ENCODE measurements around the gene COX5A. TPM values are rescaled to one million over a fixed set of nuclear protein-coding genes. Genes with fewer than 3 reads are reported as not detected.
A peak's percentile ranks its signal among the peaks of the same experiment; 100 is the strongest.

COX5A gene
- total and polyA plus RNA-seq, 4 donors: 72.6 to 222 (median 104) TPM

- Histone ChIP-seq H3K9me3 (ENCODE audit: control insufficient read depth, low read length) (no peaks in the 10 kb centered on the region), H3K4me1 (ENCODE audit: control insufficient read depth in 1 of 2, insufficient read depth in 2 of 2, low read length in 2 of 2) (no peaks in the 10 kb centered on the region), H3K4me3 (ENCODE audit: low read length in 2 of 2) (no peak overlapping the region), H3K36me3 (ENCODE audit: control insufficient read depth in 1 of 2, insufficient read depth in 2 of 2, low read length in 1 of 2) (no peaks in the 10 kb centered on the region), H3K27ac (ENCODE audit: low read depth in 1 of 2, low read length in 2 of 2) (no peak overlapping the region), H3K27me3 (ENCODE audit: control insufficient read depth in 1 of 2, insufficient read depth in 2 of 2, low read length in 1 of 2) (no peaks in the 10 kb centered on the region)
- intact Hi-C loops (cut with DNase I): no loop called here
- no peak for ATAC-seq (ENCODE audit: low FRiP score)
- 8 to 14% methylated on average over 3 of the region's 3 CpGs for WGBS, 2 donors
- DNase-seq: no peak
Measured at GRCh38 chr15:74964794-74965193, 26.9 kb upstream of the COX5A start.

GRCh38 chr15:74963213-74963612 is 25.3 kb upstream of the COX5A start:
- Histone ChIP-seq H3K4me1 (ENCODE audit: control insufficient read depth in 1 of 2, insufficient read depth in 2 of 2, low read length in 2 of 2) (no peaks in the 10 kb centered on the region), H3K4me3 (ENCODE audit: low read length in 2 of 2) (no peak overlapping the region), H3K36me3 (ENCODE audit: control insufficient read depth in 1 of 2, insufficient read depth in 2 of 2, low read length in 1 of 2) (no peaks in the 10 kb centered on the region), H3K27me3 (ENCODE audit: control insufficient read depth in 1 of 2, insufficient read depth in 2 of 2, low read length in 1 of 2) (no peaks in the 10 kb centered on the region), H3K9me3 (ENCODE audit: control insufficient read depth, low read length) (no peaks in the 10 kb centered on the region), H3K27ac (ENCODE audit: low read depth in 1 of 2, low read length in 2 of 2) (no peak overlapping the region)
- no peak for ATAC-seq (ENCODE audit: low FRiP score)
- intact Hi-C loops (cut with DNase I): no loop called here
- DNase-seq: no peak
- WGBS, 2 donors: 75 to 89% methylated on average over 4 of the region's 4 CpGs

- DNase-seq (no peak), ATAC-seq (ENCODE audit: low FRiP score) (no peak)
- Histone ChIP-seq H3K4me1 (ENCODE audit: control insufficient read depth in 1 of 2, insufficient read depth in 2 of 2, low read length in 2 of 2) (no peaks in the 10 kb centered on the region), H3K4me3 (ENCODE audit: low read length in 2 of 2) (no peak overlapping the region), H3K36me3 (ENCODE audit: control insufficient read depth in 1 of 2, insufficient read depth in 2 of 2, low read length in 1 of 2) (no peaks in the 10 kb centered on the region), H3K27me3 (ENCODE audit: control insufficient read depth in 1 of 2, insufficient read depth in 2 of 2, low read length in 1 of 2) (no peaks in the 10 kb centered on the region), H3K9me3 (ENCODE audit: control insufficient read depth, low read length) (no peaks in the 10 kb centered on the region), H3K27ac (ENCODE audit: low read depth in 1 of 2, low read length in 2 of 2) (no peak overlapping the region)
- intact Hi-C loops (cut with DNase I): no loop called here
- WGBS, 2 donors: 61 to 65% methylated on average over 2 of the region's 2 CpGs
Measured at GRCh38 chr15:74962671-74963070, 24.8 kb upstream of the COX5A start.

GRCh38 chr15:74962219-74962618 is 24.3 kb upstream of the COX5A start:
- DNase-seq: no peak
- WGBS, 2 donors: 85 to 86% methylated on average over 8 of the region's 8 CpGs
- intact Hi-C loops (cut with DNase I): no loop called here

GRCh38 chr15:74961616-74962015 is 23.7 kb upstream of the COX5A start:
- Histone ChIP-seq H3K36me3 (ENCODE audit: control insufficient read depth in 1 of 2, insufficient read depth in 2 of 2, low read length in 1 of 2) (no peaks in the 10 kb centered on the region), H3K27me3 (ENCODE audit: control insufficient read depth in 1 of 2, insufficient read depth in 2 of 2, low read length in 1 of 2) (no peaks in the 10 kb centered on the region), H3K27ac (ENCODE audit: low read depth in 1 of 2, low read length in 2 of 2) (no peak overlapping the region), H3K4me3 (ENCODE audit: low read length in 2 of 2) (no peak overlapping the region), H3K4me1 (ENCODE audit: control insufficient read depth in 1 of 2, insufficient read depth in 2 of 2, low read length in 2 of 2) (no peaks in the 10 kb centered on the region), H3K9me3 (ENCODE audit: control insufficient read depth, low read length) (no peaks in the 10 kb centered on the region)
- intact Hi-C loops (cut with DNase I): no loop called here
- 66 to 71% methylated on average over 5 of the region's 5 CpGs for WGBS, 2 donors
- DNase-seq: no peak
- ATAC-seq (ENCODE audit: low FRiP score): no peak

More at GRCh38 chr15:74962219-74962618, 24.3 kb upstream of the COX5A start:
- no peaks in the 10 kb centered on the region for H3K36me3 ChIP-seq (ENCODE audit: control insufficient read depth in 1 of 2, insufficient read depth in 2 of 2, low read length in 1 of 2)
- ATAC-seq (ENCODE audit: low FRiP score): no peak
- H3K4me1 ChIP-seq (ENCODE audit: control insufficient read depth in 1 of 2, insufficient read depth in 2 of 2, low read length in 2 of 2): no peaks in the 10 kb centered on the region
- H3K4me3 ChIP-seq (ENCODE audit: low read length in 2 of 2): no peak overlapping the region
- no peaks in the 10 kb centered on the region for H3K9me3 ChIP-seq (ENCODE audit: control insufficient read depth, low read length)
- no peaks in the 10 kb centered on the region for H3K27me3 ChIP-seq (ENCODE audit: control insufficient read depth in 1 of 2, insufficient read depth in 2 of 2, low read length in 1 of 2)
- no peak overlapping the region for H3K27ac ChIP-seq (ENCODE audit: low read depth in 1 of 2, low read length in 2 of 2)

- ATAC-seq (ENCODE audit: low FRiP score) (no peak), DNase-seq (no peak)
- Histone ChIP-seq H3K27me3 (ENCODE audit: control insufficient read depth in 1 of 2, insufficient read depth in 2 of 2, low read length in 1 of 2) (no peaks in the 10 kb centered on the region), H3K36me3 (ENCODE audit: control insufficient read depth in 1 of 2, insufficient read depth in 2 of 2, low read length in 1 of 2) (no peaks in the 10 kb centered on the region), H3K9me3 (ENCODE audit: control insufficient read depth, low read length) (no peaks in the 10 kb centered on the region), H3K4me3 (ENCODE audit: low read length in 2 of 2) (no peak overlapping the region), H3K4me1 (ENCODE audit: control insufficient read depth in 1 of 2, insufficient read depth in 2 of 2, low read length in 2 of 2) (no peaks in the 10 kb centered on the region), H3K27ac (ENCODE audit: low read depth in 1 of 2, low read length in 2 of 2) (no peak overlapping the region)
- 45 to 52% methylated on average over 3 of the region's 3 CpGs for WGBS, 2 donors
- intact Hi-C loops (cut with DNase I): no loop called here
Measured at GRCh38 chr15:74960995-74961588, 23.2 kb upstream of the COX5A start.

GRCh38 chr15:74960286-74960685 is 22.4 kb upstream of the COX5A start:
- Histone ChIP-seq H3K27me3 (ENCODE audit: control insufficient read depth in 1 of 2, insufficient read depth in 2 of 2, low read length in 1 of 2) (no peaks in the 10 kb centered on the region), H3K4me1 (ENCODE audit: control insufficient read depth in 1 of 2, insufficient read depth in 2 of 2, low read length in 2 of 2) (no peaks in the 10 kb centered on the region), H3K9me3 (ENCODE audit: control insufficient read depth, low read length) (no peaks in the 10 kb centered on the region), H3K27ac (ENCODE audit: low read depth in 1 of 2, low read length in 2 of 2) (no peak overlapping the region), H3K36me3 (ENCODE audit: control insufficient read depth in 1 of 2, insufficient read depth in 2 of 2, low read length in 1 of 2) (no peaks in the 10 kb centered on the region), H3K4me3 (ENCODE audit: low read length in 2 of 2) (no peak overlapping the region)
- 81 to 85% methylated on average over 1 of the region's 1 CpG for WGBS, 2 donors
- intact Hi-C loops (cut with DNase I): no loop called here
- ATAC-seq (ENCODE audit: low FRiP score) (no peak), DNase-seq (no peak)

- DNase-seq (no peak), ATAC-seq (ENCODE audit: low FRiP score) (no peak)
- intact Hi-C loops (cut with DNase I): loop anchor here (2.0 to 10.0 kb wide), 3 partner anchors 35 to 325 kb away; partner anchors contain the start of genes C15orf39 (in 1 of the 2) and SCAMP5 (in 1 of the 2)
- H3K36me3 ChIP-seq (ENCODE audit: control insufficient read depth in 1 of 2, insufficient read depth in 2 of 2, low read length in 1 of 2): no peaks in the 10 kb centered on the region
- H3K27me3 ChIP-seq (ENCODE audit: control insufficient read depth in 1 of 2, insufficient read depth in 2 of 2, low read length in 1 of 2): no peaks in the 10 kb centered on the region
- H3K27ac ChIP-seq (ENCODE audit: low read depth in 1 of 2, low read length in 2 of 2): no peak overlapping the region
- 12 to 15% methylated on average over 8 of the region's 8 CpGs for WGBS, 2 donors
- no peaks in the 10 kb centered on the region for H3K9me3 ChIP-seq (ENCODE audit: control insufficient read depth, low read length)
- H3K4me3 ChIP-seq (ENCODE audit: low read length in 2 of 2): peak overlapping the region in 1 of 2 donors; percentile 57
- no peaks in the 10 kb centered on the region for H3K4me1 ChIP-seq (ENCODE audit: control insufficient read depth in 1 of 2, insufficient read depth in 2 of 2, low read length in 2 of 2)
Measured at GRCh38 chr15:74959586-74959939, 21.7 kb upstream of the COX5A start.

GRCh38 chr15:74958908-74959585 is 21.2 kb upstream of the COX5A start:
- no peaks in the 10 kb centered on the region for H3K36me3 ChIP-seq (ENCODE audit: control insufficient read depth in 1 of 2, insufficient read depth in 2 of 2, low read length in 1 of 2)
- 2% methylated on average over 47 of the region's 47 CpGs for WGBS, 2 donors
- H3K27ac ChIP-seq (ENCODE audit: low read depth in 1 of 2, low read length in 2 of 2): no peak overlapping the region
- no peaks in the 10 kb centered on the region for H3K4me1 ChIP-seq (ENCODE audit: control insufficient read depth in 1 of 2, insufficient read depth in 2 of 2, low read length in 2 of 2)
- DNase-seq: no peak
- no peaks in the 10 kb centered on the region for H3K9me3 ChIP-seq (ENCODE audit: control insufficient read depth, low read length)
- ATAC-seq (ENCODE audit: low FRiP score): no peak
- H3K4me3 ChIP-seq (ENCODE audit: low read length in 2 of 2): peak overlapping the region in 1 of 2 donors; percentile 57
- H3K27me3 ChIP-seq (ENCODE audit: control insufficient read depth in 1 of 2, insufficient read depth in 2 of 2, low read length in 1 of 2): no peaks in the 10 kb centered on the region
- intact Hi-C loops (cut with DNase I): loop anchor here (2.0 to 10.0 kb wide), 3 partner anchors 36 to 324 kb away; partner anchors contain the start of genes C15orf39 (in 1 of the 2) and SCAMP5 (in 1 of the 2)
